ENCODE measurements around the gene PC.

DNA sequence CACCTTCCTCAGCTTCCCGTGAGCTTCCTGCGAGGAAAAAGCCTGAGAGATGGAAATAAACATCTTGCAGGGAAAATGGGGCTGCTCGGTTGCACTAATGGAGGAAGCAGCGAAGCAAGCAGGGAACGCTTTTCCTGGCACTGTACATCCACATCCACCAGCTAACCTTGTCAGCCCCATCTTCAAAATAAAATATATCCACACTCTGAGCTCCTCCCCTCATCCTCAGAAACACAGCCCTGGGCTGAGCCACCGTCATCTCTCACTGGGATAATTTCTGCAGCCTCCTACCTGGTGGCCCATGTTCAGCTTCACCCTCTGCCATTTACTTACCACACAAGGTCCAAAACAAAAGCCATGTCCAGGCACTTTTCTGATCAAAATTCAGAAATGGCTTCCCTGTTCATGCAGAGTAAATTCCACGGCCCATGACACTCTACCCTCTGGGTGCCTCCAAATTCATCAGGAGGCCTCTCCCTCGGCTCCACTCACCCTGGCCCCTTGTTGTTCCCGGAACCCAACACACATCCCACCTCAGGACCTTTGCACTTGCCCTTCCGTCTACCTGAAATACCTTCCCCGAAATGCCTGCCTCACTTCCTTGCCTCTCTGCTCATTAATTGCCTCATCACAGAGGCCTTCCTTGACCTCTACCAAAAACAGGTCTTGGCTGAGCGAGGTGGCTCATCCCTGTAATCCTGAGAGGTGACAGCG is 29.9 kb upstream of the PC start:
- TF ChIP-seq, protein P1, sequence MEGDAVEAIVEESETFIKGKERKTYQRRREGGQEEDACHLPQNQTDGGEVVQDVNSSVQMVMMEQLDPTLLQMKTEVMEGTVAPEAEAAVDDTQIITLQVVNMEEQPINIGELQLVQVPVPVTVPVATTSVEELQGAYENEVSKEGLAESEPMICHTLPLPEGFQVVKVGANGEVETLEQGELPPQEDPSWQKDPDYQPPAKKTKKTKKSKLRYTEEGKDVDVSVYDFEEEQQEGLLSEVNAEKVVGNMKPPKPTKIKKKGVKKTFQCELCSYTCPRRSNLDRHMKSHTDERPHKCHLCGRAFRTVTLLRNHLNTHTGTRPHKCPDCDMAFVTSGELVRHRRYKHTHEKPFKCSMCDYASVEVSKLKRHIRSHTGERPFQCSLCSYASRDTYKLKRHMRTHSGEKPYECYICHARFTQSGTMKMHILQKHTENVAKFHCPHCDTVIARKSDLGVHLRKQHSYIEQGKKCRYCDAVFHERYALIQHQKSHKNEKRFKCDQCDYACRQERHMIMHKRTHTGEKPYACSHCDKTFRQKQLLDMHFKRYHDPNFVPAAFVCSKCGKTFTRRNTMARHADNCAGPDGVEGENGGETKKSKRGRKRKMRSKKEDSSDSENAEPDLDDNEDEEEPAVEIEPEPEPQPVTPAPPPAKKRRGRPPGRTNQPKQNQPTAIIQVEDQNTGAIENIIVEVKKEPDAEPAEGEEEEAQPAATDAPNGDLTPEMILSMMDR (optimal IDR thresholded peaks at IDR 0.05 in 1 of 3, IDR thresholded peaks at IDR 0.05 in 1 of 3, conservative IDR thresholded peaks at IDR 0.05 in 1 of 3; ENCODE audit: extremely low read depth in 1 of 3, insufficient read depth in 2 of 3, low read length in 3 of 3) = no peak
- no peak for TF ChIP-seq EZH2 (IDR thresholded peaks at IDR 0.05; ENCODE audit: low read length)
